Neutrophil (primary cell): ENCODE measurements around the gene RNF222.
"Not testable (repeated sequence)": the region's sequence is repeated elsewhere in the genome, so short reads cannot be mapped to it uniquely, and the experiment has no call there.

ENCODE experiments used
- H3K27ac ChIP-seq: fragments of 200-600 bp; sonication (generic); 2 replicates; pipeline ENCODE4 v1.5.1; 2016; ENCODE audit warnings: mild to moderate bottlenecking, moderate library complexity
- H3K27me3 ChIP-seq: fragments of 200-600 bp; sonication (generic); 2 replicates; pipeline ENCODE4 v1.6.0; 2016; ENCODE audit warnings: mild to moderate bottlenecking
- H3K36me3 ChIP-seq: fragments of 200-600 bp; sonication (generic); 2 replicates; pipeline ENCODE4 v1.5.1; 2017
- H3K4me1 ChIP-seq, 2 experiments: fragments of 200-600 bp in 1 of 2; sonication (generic) in 1 of 2; 1 replicate in 1 of 2; 2 replicates in 1 of 2; pipeline versions ENCODE4 v1.5.1 to v1.6.1; 2013 to 2016; ENCODE audit warnings: low read depth in 1 of 2, low read length in 1 of 2, mild to moderate bottlenecking in 1 of 2, moderate library complexity in 1 of 2; ENCODE audit not compliant: control insufficient read depth in 1 of 2, insufficient read depth in 1 of 2
- H3K4me3 ChIP-seq, 2 experiments: fragments of 200-600 bp in 1 of 2; sonication (generic) in 1 of 2; 1 replicate in 1 of 2; 2 replicates in 1 of 2; pipeline ENCODE4 v1.5.1; 2013 to 2016; ENCODE audit warnings: low read depth in 1 of 2, low read length in 1 of 2, mild to moderate bottlenecking in 1 of 2, moderate library complexity in 1 of 2
- H3K9me3 ChIP-seq: fragments of 200-600 bp; sonication (generic); 2 replicates; pipeline ENCODE4 v1.5.1; 2016
- TF ChIP-seq, protein P1 (sequence below): fragments of 200-600 bp; sonication (generic); IDR thresholded peaks from 2 replicates; pipeline ENCODE4 v1.5.1; 2016; ENCODE audit warnings: antibody characterized with exemption

Gene RNF222

DNA sequence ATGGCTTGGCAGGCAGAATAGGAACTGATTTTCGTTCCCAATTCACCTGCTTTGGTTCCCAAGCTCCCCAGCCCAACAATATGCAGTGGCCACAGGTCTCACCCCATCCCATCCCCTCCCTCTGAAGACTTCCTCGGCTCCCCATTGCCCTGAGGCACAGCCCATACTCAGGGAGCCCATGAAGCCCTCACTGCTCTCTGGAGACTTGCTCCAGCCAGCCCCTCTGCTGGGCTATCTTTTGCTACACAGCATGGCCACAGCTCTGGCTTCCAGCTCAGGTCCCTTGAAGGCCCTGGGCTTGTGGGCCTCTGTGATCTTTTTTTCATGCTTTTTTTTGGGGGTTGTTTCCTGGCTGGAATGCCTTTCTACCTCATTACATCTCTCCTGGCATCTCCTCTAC is 8.5 kb upstream of the RNF222 start:
- Histone ChIP-seq H3K27ac (no peak overlapping the region), H3K27me3 (no peaks in the 10 kb centered on the region), H3K4me3 (no peak overlapping the region), H3K4me1 (peaks cover 12 to 22% of the 10 kb centered on the region in 2 experiments), H3K36me3 (no peaks in the 10 kb centered on the region), H3K9me3 (no peaks in the 10 kb centered on the region)
- TF ChIP-seq, protein P1, sequence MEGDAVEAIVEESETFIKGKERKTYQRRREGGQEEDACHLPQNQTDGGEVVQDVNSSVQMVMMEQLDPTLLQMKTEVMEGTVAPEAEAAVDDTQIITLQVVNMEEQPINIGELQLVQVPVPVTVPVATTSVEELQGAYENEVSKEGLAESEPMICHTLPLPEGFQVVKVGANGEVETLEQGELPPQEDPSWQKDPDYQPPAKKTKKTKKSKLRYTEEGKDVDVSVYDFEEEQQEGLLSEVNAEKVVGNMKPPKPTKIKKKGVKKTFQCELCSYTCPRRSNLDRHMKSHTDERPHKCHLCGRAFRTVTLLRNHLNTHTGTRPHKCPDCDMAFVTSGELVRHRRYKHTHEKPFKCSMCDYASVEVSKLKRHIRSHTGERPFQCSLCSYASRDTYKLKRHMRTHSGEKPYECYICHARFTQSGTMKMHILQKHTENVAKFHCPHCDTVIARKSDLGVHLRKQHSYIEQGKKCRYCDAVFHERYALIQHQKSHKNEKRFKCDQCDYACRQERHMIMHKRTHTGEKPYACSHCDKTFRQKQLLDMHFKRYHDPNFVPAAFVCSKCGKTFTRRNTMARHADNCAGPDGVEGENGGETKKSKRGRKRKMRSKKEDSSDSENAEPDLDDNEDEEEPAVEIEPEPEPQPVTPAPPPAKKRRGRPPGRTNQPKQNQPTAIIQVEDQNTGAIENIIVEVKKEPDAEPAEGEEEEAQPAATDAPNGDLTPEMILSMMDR = no peak

DNA sequence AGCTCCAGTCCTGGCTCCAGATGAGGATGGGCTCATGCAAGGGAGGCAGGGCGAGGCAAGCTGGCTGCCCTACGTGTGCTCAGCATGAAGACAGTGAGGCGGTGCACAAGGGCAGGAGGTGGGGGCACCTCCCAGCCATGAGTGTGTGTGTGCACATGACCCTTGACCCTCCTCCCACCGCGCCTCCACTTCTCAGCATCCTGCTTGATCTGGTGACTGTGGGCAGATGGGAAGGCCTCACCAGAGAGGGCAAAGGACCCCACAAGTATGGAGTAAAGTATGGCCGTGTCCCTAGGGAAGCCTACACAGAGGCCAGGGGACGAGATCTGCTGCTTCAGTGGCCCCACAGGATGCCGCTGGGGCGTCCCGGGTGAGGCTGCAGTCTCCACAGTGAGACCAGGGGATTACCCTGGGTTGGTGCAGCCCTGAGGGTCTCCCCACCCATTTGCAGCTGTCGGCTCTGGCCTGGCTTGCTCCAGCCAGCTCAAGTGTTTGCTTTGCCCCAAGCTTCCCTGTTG is 7.9 kb upstream of the RNF222 start:
- H3K9me3 ChIP-seq = no peaks in the 10 kb centered on the region

DNA sequence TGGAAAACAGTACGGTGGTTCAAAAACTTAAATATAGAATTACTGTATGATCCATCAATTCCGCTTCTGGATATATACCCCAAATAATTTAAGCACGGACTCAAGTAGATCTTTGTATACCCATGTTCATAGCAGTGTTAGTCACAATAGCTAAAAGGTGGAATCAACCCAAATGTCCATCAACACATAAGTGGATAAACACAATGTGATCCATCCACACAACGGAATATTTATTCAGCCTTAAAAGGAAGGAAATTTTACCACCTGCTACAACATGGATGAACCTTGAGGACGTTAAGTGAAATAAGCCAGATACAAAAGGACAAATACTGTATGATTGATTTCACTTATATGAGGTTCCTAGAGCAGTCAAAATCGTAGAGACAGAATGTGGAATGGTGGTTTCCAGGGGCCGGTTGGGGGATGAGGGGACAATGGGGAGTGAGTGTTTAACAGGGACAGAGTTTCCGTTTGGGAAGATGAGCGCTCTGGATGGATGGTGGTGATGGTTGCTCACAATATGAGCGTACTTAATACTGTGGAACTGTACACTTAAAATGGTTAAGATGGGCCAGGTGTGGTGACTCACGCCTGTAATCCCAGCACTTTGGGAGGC is 5.4 kb upstream of the RNF222 start:
- no peak overlapping the region for H3K27ac ChIP-seq
- TF ChIP-seq, protein P1 = no peak
- H3K27me3 ChIP-seq = peaks cover 16% of the 10 kb centered on the region
- H3K4me3 ChIP-seq = no peak overlapping the region
- no peaks in the 10 kb centered on the region for H3K36me3 ChIP-seq
- no peaks in the 10 kb centered on the region for H3K9me3 ChIP-seq
- H3K4me1 ChIP-seq = peaks cover 0 to 3% of the 10 kb centered on the region in 2 experiments

More for the DNA sequence above, 7.9 kb upstream of the RNF222 start:
- Histone ChIP-seq H3K27me3 (no peaks in the 10 kb centered on the region), H3K4me3 (no peak overlapping the region), H3K4me1 (peaks cover 6 to 16% of the 10 kb centered on the region in 2 experiments), H3K27ac (no peak overlapping the region), H3K36me3 (no peaks in the 10 kb centered on the region)
- TF ChIP-seq, protein P1 = no peak

DNA sequence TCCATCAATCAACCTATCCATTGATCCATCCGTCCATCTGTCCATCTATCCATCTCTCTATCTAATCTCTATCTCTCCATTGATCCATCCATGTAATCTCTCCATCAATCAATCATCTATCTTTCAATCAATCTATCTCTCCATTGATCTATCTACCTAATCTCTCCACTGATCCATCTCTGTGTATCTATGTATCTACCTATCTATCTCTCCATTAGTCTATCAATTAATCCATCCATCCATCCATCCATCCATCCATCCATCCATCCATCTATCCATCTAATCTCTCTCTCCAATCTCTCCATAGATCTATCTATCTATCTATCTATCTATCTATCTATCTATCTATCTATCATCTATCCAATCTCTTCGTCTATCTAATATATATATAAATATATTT is 3.5 kb upstream of the RNF222 start:
- no peak overlapping the region for H3K4me3 ChIP-seq
- H3K27me3 ChIP-seq = peaks cover 36% of the 10 kb centered on the region
- H3K9me3 ChIP-seq = no peaks in the 10 kb centered on the region
- TF ChIP-seq, protein P1 = no peak
- no peaks in the 10 kb centered on the region for H3K4me1 ChIP-seq
- H3K27ac ChIP-seq = no peak overlapping the region
- H3K36me3 ChIP-seq = no peaks in the 10 kb centered on the region

DNA sequence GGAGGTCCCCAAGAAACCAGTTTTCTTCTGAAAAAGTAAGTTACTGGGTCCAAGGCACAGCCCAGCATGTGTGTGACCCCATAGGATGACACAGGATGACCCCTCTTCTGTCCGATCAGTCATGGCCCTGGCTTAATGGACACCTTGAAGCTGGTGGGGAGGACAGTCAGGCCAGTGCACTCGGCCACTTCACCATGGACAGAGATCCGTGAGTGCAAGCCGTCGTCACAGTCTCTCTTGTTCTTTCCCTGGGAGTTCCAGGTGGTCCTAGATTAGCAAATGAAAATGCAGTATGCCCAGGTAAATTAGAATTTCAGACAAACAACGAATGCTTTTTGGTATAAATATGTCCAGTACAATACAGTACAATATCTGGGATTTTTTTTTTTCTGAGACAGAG is 1.4 kb upstream of the RNF222 start:
- Histone ChIP-seq H3K4me3 (no peak overlapping the region), H3K27me3 (peaks cover 46% of the 10 kb centered on the region), H3K27ac (no peak overlapping the region), H3K36me3 (no peaks in the 10 kb centered on the region), H3K9me3 (no peaks in the 10 kb centered on the region), H3K4me1 (peaks cover 8 to 11% of the 10 kb centered on the region in 2 experiments)
- TF ChIP-seq, protein P1 = no peak

DNA sequence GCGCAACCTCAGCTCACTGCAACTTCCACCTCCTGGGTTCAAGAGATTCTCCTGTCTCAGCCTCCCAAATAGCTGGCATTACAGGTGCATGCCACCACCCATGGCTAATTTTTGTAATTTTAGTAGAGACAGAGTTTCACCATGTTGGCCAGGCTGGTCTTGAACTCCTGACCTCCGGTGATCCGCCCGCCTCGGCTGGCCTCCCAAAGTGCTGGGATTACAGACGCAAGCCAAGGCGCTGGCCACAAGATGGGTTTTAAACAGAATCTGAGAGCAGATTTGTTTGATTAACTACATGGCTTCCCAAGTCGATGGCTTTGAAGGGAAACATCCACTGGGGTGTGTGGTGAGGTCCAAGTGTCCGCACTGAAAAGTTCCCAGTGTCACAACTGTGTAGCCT is 3.1 kb downstream of the RNF222 start:
- H3K27ac ChIP-seq = peak overlapping the region; percentile 96
- peaks cover 41% of the 10 kb centered on the region for H3K27me3 ChIP-seq
- not testable (repeated sequence) for H3K36me3 ChIP-seq

More for the DNA sequence above, 3.1 kb downstream of the RNF222 start:
- H3K9me3 ChIP-seq, H3K4me3 ChIP-seq: not testable (repeated sequence)
- peaks cover 19 to 27% of the 10 kb centered on the region in 2 experiments for H3K4me1 ChIP-seq
